Measurements from ENCODE around the gene NCK2. TPM values are rescaled to one million over a fixed set of nuclear protein-coding genes. Genes with fewer than 3 reads are reported as not detected.

NCK2 gene
- total and polyA plus RNA-seq, 2 experiments from 2014 or later, result 72.6 to 100 TPM

DNA sequence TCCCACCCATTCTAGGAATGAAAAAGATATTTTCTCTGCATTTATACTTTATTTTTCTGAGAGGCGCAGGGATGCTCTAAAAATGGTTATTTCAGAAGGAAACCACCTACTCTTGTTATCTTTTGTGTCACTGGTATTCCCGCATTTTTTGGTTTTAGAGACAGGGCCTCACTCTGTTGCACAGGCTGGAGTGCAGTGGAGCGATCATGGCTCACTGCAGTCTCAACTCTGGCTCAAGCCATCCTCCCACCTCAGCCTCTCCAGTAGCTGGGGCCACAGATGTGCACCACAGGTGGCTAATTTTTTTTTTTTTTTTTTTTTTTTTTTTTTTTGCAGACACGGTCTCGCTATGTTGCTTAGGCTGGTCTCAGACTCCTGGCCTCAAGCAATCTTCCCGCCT is 135.9 kb downstream of the NCK2 start:
- Histone ChIP-seq H4K20me1 (ENCODE audit: insufficient read depth, poor library complexity, severe bottlenecking) (peaks cover 29% of the 10 kb centered on the region), H3K4me2 (no peak overlapping the region), H3K9me3 (ENCODE audit: low read depth) (no peaks in the 10 kb centered on the region), H3K27ac (no peak overlapping the region), H3K4me3 (no peak overlapping the region), H3K79me2 (peaks cover 93% of the 10 kb centered on the region), H2AFZ (no peak overlapping the region), H3K4me1 (ENCODE audit: insufficient read depth) (no peaks in the 10 kb centered on the region), H3K27me3 (no peaks in the 10 kb centered on the region), H3K36me3 (replicated peaks; ENCODE audit: insufficient read depth, low read depth) (no peaks in the 10 kb centered on the region), H3K9me2 (replicated peaks; ENCODE audit: insufficient read depth) (no peaks in the 10 kb centered on the region)
- 94% methylated on average over 6 of the region's 6 CpGs for WGBS (ENCODE audit: low lambda C conversion rate, missing lambda C conversion rate)
- DNase-seq (ENCODE audit: low spot score), result no peak
- TF ChIP-seq EZH2phosphoT487 (IDR thresholded peaks at IDR 0.05; ENCODE audit: low read depth, severe bottlenecking, unreplicated experiment) (no peak), EZH2 (IDR thresholded peaks at IDR 0.05; ENCODE audit: borderline replicate concordance) (no peak)
- TF ChIP-seq, protein P1, sequence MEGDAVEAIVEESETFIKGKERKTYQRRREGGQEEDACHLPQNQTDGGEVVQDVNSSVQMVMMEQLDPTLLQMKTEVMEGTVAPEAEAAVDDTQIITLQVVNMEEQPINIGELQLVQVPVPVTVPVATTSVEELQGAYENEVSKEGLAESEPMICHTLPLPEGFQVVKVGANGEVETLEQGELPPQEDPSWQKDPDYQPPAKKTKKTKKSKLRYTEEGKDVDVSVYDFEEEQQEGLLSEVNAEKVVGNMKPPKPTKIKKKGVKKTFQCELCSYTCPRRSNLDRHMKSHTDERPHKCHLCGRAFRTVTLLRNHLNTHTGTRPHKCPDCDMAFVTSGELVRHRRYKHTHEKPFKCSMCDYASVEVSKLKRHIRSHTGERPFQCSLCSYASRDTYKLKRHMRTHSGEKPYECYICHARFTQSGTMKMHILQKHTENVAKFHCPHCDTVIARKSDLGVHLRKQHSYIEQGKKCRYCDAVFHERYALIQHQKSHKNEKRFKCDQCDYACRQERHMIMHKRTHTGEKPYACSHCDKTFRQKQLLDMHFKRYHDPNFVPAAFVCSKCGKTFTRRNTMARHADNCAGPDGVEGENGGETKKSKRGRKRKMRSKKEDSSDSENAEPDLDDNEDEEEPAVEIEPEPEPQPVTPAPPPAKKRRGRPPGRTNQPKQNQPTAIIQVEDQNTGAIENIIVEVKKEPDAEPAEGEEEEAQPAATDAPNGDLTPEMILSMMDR (IDR thresholded peaks at IDR 0.05; ENCODE audit: poor library complexity), result no peak

- no peaks in the 10 kb centered on the region for H3K9me3 ChIP-seq (ENCODE audit: low read depth)
- peaks cover 32% of the 10 kb centered on the region for H4K20me1 ChIP-seq (ENCODE audit: insufficient read depth, poor library complexity, severe bottlenecking)
- H3K27ac ChIP-seq, result no peak overlapping the region
- WGBS (ENCODE audit: low lambda C conversion rate, missing lambda C conversion rate), result 99% methylated on average over 79 of the region's 79 CpGs
- H3K36me3 ChIP-seq (replicated peaks; ENCODE audit: insufficient read depth, low read depth), result no peaks in the 10 kb centered on the region
- no peaks in the 10 kb centered on the region for H3K4me1 ChIP-seq (ENCODE audit: insufficient read depth)
- H3K27me3 ChIP-seq, result no peaks in the 10 kb centered on the region
- DNase-seq (ENCODE audit: low spot score), result no peak
- H2AFZ ChIP-seq, result no peak overlapping the region
- TF ChIP-seq, protein P1 (IDR thresholded peaks at IDR 0.05; ENCODE audit: poor library complexity), result no peak
- TF ChIP-seq EZH2 (IDR thresholded peaks at IDR 0.05; ENCODE audit: borderline replicate concordance), result no peak
- TF ChIP-seq EZH2phosphoT487 (IDR thresholded peaks at IDR 0.05; ENCODE audit: low read depth, severe bottlenecking, unreplicated experiment), result no peak
- H3K4me3 ChIP-seq, result no peak overlapping the region
- H3K79me2 ChIP-seq, result peaks cover 92% of the 10 kb centered on the region
- no peaks in the 10 kb centered on the region for H3K9me2 ChIP-seq (replicated peaks; ENCODE audit: insufficient read depth)
- H3K4me2 ChIP-seq, result no peak overlapping the region
These were observed 136.8 kb downstream of the NCK2 start for GRCh38 chr2:105881286-105882136.

DNA sequence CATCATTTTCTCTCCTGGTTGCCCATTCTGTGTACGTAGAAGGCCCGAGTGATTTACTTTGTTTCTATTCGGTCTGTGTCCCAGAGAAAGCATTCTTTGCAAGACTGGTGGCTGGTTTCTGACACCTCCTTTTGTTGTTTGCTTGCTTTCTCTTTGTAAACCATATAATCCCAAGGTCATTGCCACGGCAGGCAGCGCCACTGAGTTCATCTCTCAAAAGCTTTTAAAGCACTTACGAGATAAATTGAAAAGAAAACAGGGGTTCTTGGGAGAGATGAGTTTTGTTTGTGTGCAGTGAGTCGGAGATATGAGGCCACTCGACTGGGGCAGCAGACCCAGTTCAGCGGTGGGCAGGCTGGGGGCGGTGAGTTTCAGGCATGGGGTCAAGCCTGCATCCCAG is 137.6 kb downstream of the NCK2 start:
- Histone ChIP-seq H3K27me3 (no peaks in the 10 kb centered on the region), H3K36me3 (replicated peaks; ENCODE audit: insufficient read depth, low read depth) (no peaks in the 10 kb centered on the region), H2AFZ (no peak overlapping the region), H3K79me2 (peaks cover 96% of the 10 kb centered on the region), H3K4me3 (no peak overlapping the region), H3K4me1 (ENCODE audit: insufficient read depth) (no peaks in the 10 kb centered on the region), H3K9me3 (ENCODE audit: low read depth) (no peaks in the 10 kb centered on the region), H4K20me1 (ENCODE audit: insufficient read depth, poor library complexity, severe bottlenecking) (peaks cover 35% of the 10 kb centered on the region), H3K27ac (no peak overlapping the region), H3K4me2 (no peak overlapping the region), H3K9me2 (replicated peaks; ENCODE audit: insufficient read depth) (no peaks in the 10 kb centered on the region)
- WGBS (ENCODE audit: low lambda C conversion rate, missing lambda C conversion rate), result 75% methylated on average over 10 of the region's 10 CpGs
- TF ChIP-seq EZH2 (IDR thresholded peaks at IDR 0.05; ENCODE audit: borderline replicate concordance), result no peak
- no peak for TF ChIP-seq EZH2phosphoT487 (IDR thresholded peaks at IDR 0.05; ENCODE audit: low read depth, severe bottlenecking, unreplicated experiment)
- TF ChIP-seq, protein P1 (IDR thresholded peaks at IDR 0.05; ENCODE audit: poor library complexity), result no peak
- DNase-seq (ENCODE audit: low spot score), result no peak
